ENCODE data around the gene DSCAM.
"Not testable (repeated sequence)": the region's sequence is repeated elsewhere in the genome, so short reads cannot be mapped to it uniquely, and the experiment has no call there.

DSCAM gene

DNA sequence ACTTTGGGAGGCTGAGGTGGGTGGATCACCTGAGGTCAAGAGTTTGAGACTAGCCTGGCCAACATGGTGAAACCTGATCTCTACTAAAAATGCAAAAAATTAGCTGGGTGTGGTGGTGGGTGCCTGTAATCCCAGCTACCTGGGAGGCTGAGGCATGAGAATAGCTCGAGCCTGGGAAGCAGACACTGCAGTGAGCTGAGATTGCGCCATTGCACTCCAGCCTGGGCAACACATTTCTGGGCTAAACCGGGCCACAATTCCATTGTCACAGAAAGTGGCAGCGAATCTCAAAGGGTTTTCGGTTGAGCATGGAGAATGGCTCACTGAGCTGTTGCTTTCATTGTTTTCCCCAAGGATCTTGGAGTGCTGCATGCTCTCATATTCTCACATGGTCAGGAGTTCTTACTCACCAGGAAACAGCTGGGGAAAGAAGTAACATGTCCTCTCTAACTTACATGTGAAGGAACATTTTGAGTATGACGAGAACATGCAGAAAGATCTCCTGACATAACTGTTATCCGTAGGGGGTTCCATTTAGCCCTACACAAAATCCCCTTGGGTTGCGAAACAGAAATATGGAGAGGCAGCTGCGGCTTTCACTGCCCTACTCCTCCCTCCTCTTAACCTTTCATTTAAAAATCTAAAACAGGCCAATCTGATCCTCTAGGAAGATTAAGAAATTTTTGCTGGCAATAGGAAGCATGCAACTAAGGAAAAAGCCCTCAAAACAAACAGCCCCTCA is 638.6 kb downstream of the DSCAM start:
- no peak for DNase-seq

DNA sequence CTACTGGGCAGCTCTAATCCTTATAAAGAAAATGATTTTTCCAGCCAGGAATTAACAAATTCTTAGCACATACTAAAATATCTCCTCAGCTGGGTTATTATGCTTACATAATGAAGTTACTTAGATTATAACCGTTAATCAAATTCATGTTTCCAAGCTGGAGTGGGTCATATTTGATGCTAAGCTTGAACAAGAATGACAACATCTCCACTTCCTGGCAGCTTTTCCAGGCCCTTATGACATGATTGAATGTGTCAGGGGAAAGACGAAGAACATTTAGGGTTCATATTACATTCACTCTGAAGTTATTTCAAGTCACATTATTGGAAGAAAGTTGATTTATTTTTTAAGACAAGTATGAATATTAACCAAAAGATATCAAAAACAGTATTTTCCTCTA is 646.0 kb downstream of the DSCAM start:
- DNase-seq: no peak
- in situ Hi-C loops (cut with HindIII; ENCODE audit: low pct_ligation_motif_present, low pct_unique_long_range_greater_than_20kb, low sequenced_read_pairs): no loop called here

More for the DNA sequence above, 638.6 kb downstream of the DSCAM start:
- in situ Hi-C loops (cut with HindIII; ENCODE audit: low pct_ligation_motif_present, low pct_unique_long_range_greater_than_20kb, low sequenced_read_pairs): no loop called here

DNA sequence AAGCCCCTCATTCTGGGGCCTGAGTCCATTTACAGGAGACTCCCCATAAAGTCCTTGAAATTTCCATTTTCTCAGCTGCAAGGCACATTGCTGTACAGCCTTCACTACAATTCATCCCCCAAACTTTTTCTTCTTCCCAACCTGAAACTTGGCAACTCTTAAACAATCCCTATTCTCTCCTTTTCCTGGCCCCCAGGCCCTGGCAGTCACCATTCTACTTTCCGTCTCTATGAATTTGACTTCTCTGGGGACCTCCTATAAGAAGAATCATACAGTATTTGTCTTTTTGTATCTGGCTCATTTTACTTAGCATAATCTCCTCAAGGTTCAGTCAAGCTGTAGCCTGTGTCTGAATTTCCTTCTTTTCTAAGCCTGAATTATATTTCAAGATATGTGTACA is 646.8 kb downstream of the DSCAM start:
- in situ Hi-C loops (cut with HindIII; ENCODE audit: low pct_ligation_motif_present, low pct_unique_long_range_greater_than_20kb, low sequenced_read_pairs): no loop called here

DNA sequence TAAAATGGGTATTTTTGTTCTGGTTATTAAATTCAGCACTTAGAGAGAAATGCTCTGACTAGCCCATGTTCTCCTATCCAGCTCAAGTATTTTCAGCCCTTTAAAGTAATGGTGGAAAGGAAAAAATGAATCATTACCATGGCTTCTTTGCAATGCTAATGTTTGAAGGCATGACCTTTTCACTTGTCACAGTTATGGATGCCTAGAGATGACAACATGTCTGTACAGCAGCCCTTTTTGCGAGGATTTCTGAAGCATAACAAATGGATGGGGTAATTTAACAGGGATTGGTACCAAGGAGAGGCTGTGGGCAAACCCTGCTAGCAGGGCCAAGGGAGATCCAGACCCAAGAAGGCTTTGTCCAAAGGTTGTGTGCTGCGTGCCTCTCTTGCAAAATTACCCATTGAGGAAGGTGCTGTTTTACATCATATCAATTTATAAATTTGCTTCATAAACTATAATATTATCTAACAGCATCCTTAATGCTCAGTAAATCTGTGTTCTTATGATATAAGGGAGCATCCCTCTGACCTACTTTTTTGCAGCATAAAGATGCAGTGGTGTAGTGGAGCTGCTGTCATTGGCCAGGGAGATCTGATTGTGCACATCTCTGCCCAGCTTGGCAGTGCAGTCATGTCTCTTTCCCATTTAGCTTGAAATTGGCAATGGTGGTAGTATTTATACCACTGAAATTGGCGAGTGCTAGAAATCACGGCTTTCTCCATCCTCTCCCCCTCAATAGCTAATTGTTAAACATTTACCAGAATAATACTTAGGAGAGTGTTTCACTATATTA is 652.6 kb downstream of the DSCAM start:
- no peak for DNase-seq
- in situ Hi-C loops (cut with HindIII; ENCODE audit: low pct_ligation_motif_present, low pct_unique_long_range_greater_than_20kb, low sequenced_read_pairs): no loop called here

More for the DNA sequence above, 646.8 kb downstream of the DSCAM start:
- DNase-seq: no peak

DNA sequence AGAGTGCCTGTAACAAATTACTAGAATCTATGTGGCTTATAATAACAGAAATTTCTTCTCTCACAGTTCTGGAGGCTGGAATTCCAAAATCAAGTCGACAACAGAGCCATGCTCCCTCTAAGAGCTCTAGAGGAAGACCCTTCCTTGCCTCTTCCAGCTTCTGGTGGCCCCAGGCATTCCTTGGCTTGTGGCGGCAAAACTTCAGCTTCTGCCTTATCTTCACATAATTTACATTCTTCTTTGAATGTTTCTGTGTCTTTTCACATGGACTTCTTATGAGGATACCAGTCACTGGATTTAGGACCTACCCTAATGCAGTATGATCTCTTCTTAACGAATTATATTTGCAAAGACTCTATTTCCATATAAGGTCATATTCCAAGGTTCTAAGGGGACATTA is 655.3 kb downstream of the DSCAM start:
- no peak for DNase-seq
- in situ Hi-C loops (cut with HindIII; ENCODE audit: low pct_ligation_motif_present, low pct_unique_long_range_greater_than_20kb, low sequenced_read_pairs): no loop called here

DNA sequence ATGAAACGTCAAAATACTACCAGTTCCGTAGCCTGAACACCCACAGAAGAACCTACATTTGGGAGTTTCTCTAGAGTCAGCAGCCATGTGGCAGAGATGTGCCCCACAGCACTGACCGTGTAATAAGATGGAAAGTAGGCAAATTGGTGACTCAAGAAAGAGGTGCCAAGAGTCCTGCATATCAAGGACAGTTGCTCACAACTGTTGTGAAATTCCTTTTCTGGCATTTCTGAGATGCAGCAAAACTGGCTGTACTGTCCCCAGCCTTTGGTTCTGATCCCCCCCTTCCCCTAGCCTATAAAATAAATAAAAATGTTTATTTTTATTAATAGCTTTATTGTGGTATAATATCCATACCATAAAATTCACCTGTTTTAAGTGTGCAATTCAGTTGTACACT is 655.8 kb downstream of the DSCAM start:
- DNase-seq: no peak
- in situ Hi-C loops (cut with HindIII; ENCODE audit: low pct_ligation_motif_present, low pct_unique_long_range_greater_than_20kb, low sequenced_read_pairs): no loop called here

DNA sequence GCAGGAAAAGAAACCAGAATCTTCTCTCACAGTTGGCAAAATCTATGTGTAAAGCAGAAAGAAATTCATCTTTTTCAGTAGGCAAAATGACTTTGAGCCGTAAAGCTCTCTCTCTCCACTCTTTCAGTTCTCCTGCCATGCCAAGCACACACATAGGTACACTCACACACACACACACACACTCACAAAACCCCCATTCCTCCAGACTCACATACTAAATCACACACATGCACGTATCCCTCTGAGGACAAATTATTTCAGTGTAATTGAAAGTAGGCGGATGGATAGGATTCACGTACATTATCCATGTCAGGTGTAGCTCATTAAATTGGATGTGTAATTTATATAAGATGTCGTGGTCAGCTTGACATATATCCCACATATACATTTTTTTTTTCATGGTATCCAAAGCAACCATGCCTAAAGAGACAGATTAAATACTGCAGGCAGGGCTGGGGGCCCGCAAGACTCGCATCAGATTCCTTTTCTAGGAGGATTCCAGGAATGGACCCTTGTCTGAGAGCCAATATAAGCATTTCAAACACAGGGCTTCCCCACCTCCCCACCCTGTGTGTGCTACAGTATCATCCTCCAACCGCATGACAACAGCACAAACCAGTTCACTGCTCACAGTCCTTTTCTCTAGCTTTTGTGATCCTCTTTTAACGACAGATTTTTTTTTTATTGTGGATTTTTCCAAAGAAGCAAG is 658.9 kb downstream of the DSCAM start:
- in situ Hi-C loops (cut with HindIII; ENCODE audit: low pct_ligation_motif_present, low pct_unique_long_range_greater_than_20kb, low sequenced_read_pairs): no loop called here

DNA sequence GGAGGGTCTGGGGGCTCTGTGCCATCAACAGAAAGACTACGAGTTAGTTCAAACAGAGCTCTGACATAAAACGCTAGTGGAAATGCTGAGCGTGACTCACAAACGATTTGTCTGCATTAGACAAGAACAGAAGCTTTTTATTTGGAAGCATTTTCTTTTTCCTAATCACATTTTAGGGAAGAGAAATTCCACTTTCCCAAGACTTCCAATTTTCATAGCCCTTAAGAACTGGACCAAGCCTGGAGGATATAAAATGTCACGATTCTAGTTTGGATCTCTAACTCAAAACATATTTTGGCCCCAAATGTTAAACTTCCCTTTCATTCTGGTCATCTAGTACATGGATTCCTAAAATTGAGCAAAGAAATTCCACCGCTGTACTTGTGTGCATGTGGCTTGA is 659.7 kb downstream of the DSCAM start:
- in situ Hi-C loops (cut with HindIII; ENCODE audit: low pct_ligation_motif_present, low pct_unique_long_range_greater_than_20kb, low sequenced_read_pairs): no loop called here
- DNase-seq: no peak

More for the DNA sequence above, 658.9 kb downstream of the DSCAM start:
- DNase-seq: no peak

DNA sequence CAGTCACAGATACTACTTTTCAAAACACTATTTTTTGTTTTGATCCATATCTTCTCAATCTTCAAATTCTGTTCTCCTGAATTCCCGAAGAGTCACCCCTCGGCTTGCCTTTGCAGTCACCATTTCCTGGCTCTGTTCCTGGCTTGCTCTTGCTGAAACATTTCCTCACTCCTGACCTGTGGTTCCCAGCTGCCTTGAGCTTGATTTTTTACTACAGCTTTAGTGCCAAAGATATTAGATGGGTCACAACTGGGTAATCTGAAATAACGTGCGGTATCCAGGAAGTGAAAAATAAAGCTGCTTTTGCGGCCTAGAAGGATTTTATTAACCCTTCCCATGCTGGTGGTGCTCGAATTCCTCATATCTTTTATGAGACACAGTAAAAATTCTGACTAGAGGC is 660.9 kb downstream of the DSCAM start:
- DNase-seq: no peak
- in situ Hi-C loops (cut with HindIII; ENCODE audit: low pct_ligation_motif_present, low pct_unique_long_range_greater_than_20kb, low sequenced_read_pairs): no loop called here

DNA sequence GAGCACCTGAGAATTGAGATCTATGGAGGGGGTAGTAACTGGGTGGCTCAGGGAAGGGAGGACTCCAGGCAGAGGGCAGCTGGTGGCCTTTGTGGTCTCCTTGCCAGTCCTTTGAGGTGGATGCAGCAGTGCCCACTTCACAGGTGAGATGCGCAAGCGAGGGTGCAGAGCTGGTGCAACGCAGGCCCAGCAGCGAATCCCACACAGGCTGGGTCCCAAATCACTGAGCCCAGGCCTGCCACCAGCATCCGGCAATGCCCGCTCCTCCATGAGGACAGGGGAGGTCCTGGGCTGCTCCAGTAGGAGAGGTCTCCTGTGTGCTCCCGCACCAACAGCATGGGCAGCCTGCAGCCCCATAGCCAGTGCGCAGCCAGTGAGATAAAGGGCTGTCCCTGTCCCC is 661.8 kb downstream of the DSCAM start:
- no peak for DNase-seq
- in situ Hi-C loops (cut with HindIII; ENCODE audit: low pct_ligation_motif_present, low pct_unique_long_range_greater_than_20kb, low sequenced_read_pairs): no loop called here

DNA sequence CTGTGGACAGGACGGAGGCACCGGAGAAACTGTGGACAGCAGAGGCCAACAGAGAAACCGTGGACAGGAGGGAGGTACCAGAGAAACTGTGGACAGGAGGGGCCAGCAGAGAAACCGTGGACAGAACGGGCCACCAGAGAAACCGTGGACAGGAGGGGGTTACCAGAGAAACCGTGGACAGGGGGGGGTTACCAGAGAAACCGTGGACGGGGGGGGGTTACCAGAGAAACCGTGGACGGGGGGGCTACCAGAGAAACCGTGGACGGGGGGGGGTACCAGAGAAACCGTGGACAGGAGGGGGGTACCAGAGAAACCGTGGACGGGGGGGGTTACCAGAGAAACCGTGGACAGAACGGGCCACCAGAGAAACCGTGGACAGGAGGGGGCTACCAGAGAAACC is 664.5 kb downstream of the DSCAM start:
- DNase-seq; in situ Hi-C loops (cut with HindIII; ENCODE audit: low pct_ligation_motif_present, low pct_unique_long_range_greater_than_20kb, low sequenced_read_pairs): not testable (repeated sequence)

DNA sequence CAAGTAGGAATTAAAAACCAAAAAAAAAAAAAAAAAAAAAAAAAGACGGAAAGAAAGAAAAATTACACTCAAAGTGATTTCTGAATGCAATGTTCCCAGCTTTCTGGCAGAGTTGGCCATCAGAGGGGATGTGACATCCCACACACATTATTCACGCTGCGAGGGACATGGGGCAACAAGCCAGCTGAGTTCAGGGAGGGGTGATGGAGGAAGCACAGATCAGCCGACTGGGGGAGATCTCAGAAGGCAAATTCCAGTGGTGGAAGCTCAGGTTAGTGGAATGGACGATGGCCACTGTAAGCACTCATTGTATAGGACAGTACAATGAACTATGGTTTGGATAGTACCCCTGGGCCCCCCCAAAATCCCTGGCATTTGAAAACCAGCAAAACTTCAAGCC is 667.8 kb downstream of the DSCAM start:
- DNase-seq: no peak
- in situ Hi-C loops (cut with HindIII; ENCODE audit: low pct_ligation_motif_present, low pct_unique_long_range_greater_than_20kb, low sequenced_read_pairs): no loop called here

DNA sequence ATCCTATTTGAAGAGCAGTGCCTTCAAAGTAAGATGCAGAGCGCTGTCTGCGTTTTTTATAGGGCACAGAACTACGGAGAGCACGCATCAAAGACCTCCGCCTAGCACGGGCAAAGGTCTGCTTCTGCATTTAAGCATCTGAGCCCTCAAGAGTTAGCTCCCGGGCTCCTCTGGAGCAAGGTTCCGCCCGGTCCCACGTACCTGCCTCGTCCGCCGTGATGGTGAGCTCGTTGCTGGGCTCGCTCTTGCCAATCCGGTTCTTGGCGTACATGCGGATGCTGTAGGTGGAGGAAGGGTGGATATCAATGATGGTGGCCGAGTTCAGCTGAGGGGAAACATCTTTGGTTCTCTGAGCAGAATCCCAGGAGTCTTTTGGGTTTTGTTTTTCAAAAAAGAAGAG is 668.2 kb downstream of the DSCAM start:
- no peak for DNase-seq
- in situ Hi-C loops (cut with HindIII; ENCODE audit: low pct_ligation_motif_present, low pct_unique_long_range_greater_than_20kb, low sequenced_read_pairs): no loop called here

DNA sequence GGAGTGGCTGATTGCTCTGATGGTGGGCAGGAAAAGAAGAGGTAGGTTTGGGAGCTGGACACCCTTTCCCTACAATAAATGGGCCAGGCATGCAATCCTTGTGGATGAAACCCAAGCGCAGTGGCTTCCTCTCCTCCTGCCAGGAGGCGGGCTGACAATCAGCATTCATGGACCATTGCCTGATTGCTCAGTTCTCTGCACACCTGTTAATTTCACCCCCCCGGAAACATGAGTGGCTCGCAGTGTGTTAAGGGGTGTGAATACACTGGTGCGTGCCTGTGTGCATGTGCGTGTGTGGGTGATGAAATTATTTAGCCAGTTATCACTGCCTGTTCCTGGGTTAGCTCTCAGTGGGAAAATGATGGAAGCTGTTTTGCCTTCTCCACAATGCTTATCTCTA is 669.0 kb downstream of the DSCAM start:
- in situ Hi-C loops (cut with HindIII; ENCODE audit: low pct_ligation_motif_present, low pct_unique_long_range_greater_than_20kb, low sequenced_read_pairs): no loop called here
- DNase-seq: no peak

DNA sequence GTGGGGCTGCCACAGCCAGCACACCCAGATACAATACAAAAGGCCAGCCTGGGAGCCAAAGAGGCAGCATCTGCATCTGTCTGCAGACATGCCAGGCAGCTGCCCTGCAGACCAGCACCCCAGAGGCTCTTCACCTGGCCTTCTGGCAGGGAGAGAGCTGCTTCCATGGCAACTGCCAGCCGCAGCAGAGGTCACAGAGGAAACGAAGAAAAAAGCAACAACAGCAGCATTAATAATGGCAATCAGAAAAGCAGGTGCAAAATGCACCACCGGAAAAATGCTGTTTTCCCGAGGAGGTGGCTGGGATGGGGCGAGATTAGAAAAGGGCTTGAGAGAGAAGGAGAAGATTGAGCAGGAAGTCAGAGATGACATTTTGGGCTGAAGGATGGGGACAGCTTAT is 670.2 kb downstream of the DSCAM start:
- in situ Hi-C loops (cut with HindIII; ENCODE audit: low pct_ligation_motif_present, low pct_unique_long_range_greater_than_20kb, low sequenced_read_pairs): no loop called here
- no peak for DNase-seq

DNA sequence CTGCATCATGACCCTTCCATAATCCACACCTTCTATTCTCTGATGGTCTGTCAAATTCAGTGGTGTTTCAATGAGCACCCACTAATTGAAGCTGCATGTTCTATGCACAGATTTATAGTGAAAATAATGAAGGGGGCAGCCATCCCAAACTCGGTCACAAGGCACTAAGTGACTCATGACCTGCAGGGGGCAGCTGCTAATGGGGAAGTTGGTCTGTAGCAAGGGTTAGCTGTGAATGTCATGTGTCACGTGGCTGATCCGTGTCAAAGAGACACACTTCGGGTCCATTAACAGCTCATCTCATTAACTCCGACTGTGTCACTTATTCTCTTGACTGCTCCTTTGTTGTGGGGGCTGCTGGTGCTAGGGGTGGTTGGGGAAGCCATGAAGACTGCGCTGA is 673.1 kb downstream of the DSCAM start:
- DNase-seq: no peak
- in situ Hi-C loops (cut with HindIII; ENCODE audit: low pct_ligation_motif_present, low pct_unique_long_range_greater_than_20kb, low sequenced_read_pairs): no loop called here

DNA sequence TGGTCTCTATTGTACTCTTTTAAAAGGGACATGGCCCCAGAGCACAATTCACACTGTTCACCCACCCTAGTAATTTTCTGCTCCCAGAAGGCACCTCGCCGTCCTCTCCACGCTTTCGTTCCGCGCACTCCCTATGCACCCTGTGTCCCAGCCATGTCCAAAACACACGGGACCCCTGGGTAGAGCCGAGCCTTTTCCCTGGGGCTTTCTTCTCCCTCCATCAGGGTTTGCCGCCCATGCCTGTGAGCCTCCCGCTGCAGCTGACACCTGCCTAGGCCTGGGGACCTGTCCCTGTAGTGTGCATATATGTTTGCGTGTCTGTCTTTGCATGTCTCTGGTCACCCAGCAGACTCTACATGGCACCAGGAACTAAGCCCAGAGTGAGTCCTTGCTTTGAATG is 677.0 kb downstream of the DSCAM start:
- in situ Hi-C loops (cut with HindIII; ENCODE audit: low pct_ligation_motif_present, low pct_unique_long_range_greater_than_20kb, low sequenced_read_pairs): no loop called here
- DNase-seq: no peak

DNA sequence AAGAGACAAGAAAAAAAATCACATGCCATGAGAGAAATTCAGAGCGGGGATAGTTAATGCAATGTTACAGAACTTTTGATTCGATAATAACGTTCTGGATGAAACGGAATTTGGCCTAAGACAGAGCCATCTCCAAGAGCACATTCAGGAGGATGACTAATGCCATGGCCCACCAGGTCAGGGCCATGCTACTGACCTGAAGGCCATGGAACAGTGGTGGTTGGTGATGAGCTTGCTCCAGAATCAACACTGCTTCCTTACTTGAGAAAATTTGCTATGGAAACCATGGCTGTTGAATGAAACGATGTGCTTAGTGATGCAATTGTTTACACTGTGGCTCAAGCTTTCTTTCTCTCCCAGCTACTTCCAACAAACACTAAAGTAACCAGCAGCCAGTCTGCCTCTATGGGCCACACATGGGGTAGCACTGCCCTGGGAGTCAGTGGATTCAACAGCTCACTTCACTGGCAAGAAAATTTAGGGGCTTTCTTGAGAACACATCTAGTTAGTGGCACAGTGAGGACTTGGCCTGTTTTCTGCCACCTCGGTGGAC is 680.6 kb downstream of the DSCAM start:
- in situ Hi-C loops (cut with HindIII; ENCODE audit: low pct_ligation_motif_present, low pct_unique_long_range_greater_than_20kb, low sequenced_read_pairs): no loop called here
- no peak for DNase-seq

DNA sequence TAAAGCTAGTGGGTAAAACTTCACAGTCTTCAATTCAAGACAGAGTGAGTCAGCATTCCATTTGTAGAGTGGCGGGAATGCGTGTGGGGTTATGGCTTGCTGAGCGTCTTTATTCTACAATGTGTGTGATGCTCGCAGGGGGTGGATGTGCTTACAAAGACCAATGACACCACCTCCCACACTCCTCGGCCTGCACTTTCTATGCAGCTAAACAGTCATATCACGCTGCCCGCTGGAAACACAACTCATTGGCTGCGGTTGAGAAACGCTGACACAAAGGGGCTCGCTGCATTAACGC is 681.2 kb downstream of the DSCAM start:
- in situ Hi-C loops (cut with HindIII; ENCODE audit: low pct_ligation_motif_present, low pct_unique_long_range_greater_than_20kb, low sequenced_read_pairs): no loop called here
- DNase-seq: no peak
